Right atrium auricular region (tissue), 2 donors: ENCODE data around the gene ADGRG2. TPM values are rescaled to one million over a fixed set of nuclear protein-coding genes. Genes with fewer than 3 reads are reported as not detected.
"Not testable (repeated sequence)": the region's sequence is repeated elsewhere in the genome, so short reads cannot be mapped to it uniquely, and the experiment has no call there.

Source experiments
- DNase-seq: peaks from one replicate; pipeline ENCODE4 v3.0.0-alpha.2; 2019; ENCODE audit warnings: low spot score
- H3K27ac ChIP-seq, 2 donors: fragments of 200-600 bp; sonication (generic); 1 replicate in 1 of 2; 2 replicates in 1 of 2; pipeline ENCODE4 v1.5.1; 2016 to 2019
- H3K27me3 ChIP-seq, 2 donors: fragments of 200-600 bp; sonication (generic); one replicate each; pipeline versions ENCODE4 v1.5.1 to v1.6.0; 2017 to 2019
- H3K36me3 ChIP-seq: fragments of 200-600 bp; sonication (generic); one replicate; pipeline ENCODE4 v1.5.1; 2016
- H3K4me1 ChIP-seq, 2 donors: fragments of 200-600 bp; sonication (generic); one replicate each; pipeline versions ENCODE4 v1.5.1 to v1.6.0; 2017 to 2019
- H3K4me3 ChIP-seq, 2 donors: fragments of 200-600 bp; sonication (generic); 1 replicate in 1 of 2; 2 replicates in 1 of 2; pipeline ENCODE4 v1.5.1; 2017 to 2019; ENCODE audit warnings: mild to moderate bottlenecking in 1 of 2, moderate library complexity in 1 of 2
- H3K9me3 ChIP-seq, 2 donors: fragments of 200-600 bp; sonication (generic); one replicate each; pipeline ENCODE4 v1.5.1; 2019
- CTCF ChIP-seq, 2 donors: fragments of 200-600 bp; sonication (generic); IDR thresholded peaks; one replicate each; pipeline ENCODE4 v1.5.1; 2019; ENCODE audit warnings: antibody characterized with exemption in 2 of 2
- total RNA-seq, 2 donors: library from RNA; depleted of rRNA; stranded (reverse); fragments of >200 nt; gene quantifications; one replicate each; pipeline ENCODE4 v1.1.0, GENCODE V29; 2016

The ADGRG2 gene
- total RNA-seq, 2 donors from 2014 or later = 0.67 to 2.3 TPM

- TF ChIP-seq CTCF (IDR thresholded peaks at IDR 0.05) = no peak
- no peak for DNase-seq
- H3K36me3 ChIP-seq = no peaks in the 10 kb centered on the region
- no peaks in the 10 kb centered on the region for H3K27me3 ChIP-seq
- H3K4me1 ChIP-seq = no peaks in the 10 kb centered on the region
- no peak overlapping the region for H3K27ac ChIP-seq
- H3K9me3 ChIP-seq = no peaks in the 10 kb centered on the region
- H3K4me3 ChIP-seq = no peak overlapping the region
Observed at GRCh38 chrX:19075754-19076153, 46.5 kb downstream of the ADGRG2 start.

GRCh38 chrX:19072372-19072771 lies 49.9 kb downstream of the ADGRG2 start:
- DNase-seq = no peak
- no peaks in the 10 kb centered on the region for H3K36me3 ChIP-seq
- no peak for TF ChIP-seq CTCF (IDR thresholded peaks at IDR 0.05)
- no peaks in the 10 kb centered on the region for H3K4me1 ChIP-seq
- H3K4me3 ChIP-seq = no peak overlapping the region
- no peaks in the 10 kb centered on the region for H3K9me3 ChIP-seq
- no peaks in the 10 kb centered on the region for H3K27me3 ChIP-seq
- H3K27ac ChIP-seq = no peak overlapping the region

GRCh38 chrX:19070555-19070994 lies 51.7 kb downstream of the ADGRG2 start:
- Histone ChIP-seq H3K27ac (no peak overlapping the region), H3K36me3 (no peaks in the 10 kb centered on the region), H3K9me3 (no peaks in the 10 kb centered on the region), H3K4me1 (no peaks in the 10 kb centered on the region), H3K4me3 (no peak overlapping the region), H3K27me3 (no peaks in the 10 kb centered on the region)
- no peak for TF ChIP-seq CTCF (IDR thresholded peaks at IDR 0.05)
- no peak for DNase-seq

GRCh38 chrX:19066987-19067386 lies 55.3 kb downstream of the ADGRG2 start:
- H3K9me3 ChIP-seq, H3K27me3 ChIP-seq, H3K4me1 ChIP-seq, H3K4me3 ChIP-seq, H3K27ac ChIP-seq, DNase-seq, H3K36me3 ChIP-seq: not testable (repeated sequence)

- Histone ChIP-seq H3K9me3 (no peaks in the 10 kb centered on the region), H3K4me1 (no peaks in the 10 kb centered on the region), H3K27ac (no peak overlapping the region), H3K4me3 (no peak overlapping the region), H3K27me3 (no peaks in the 10 kb centered on the region), H3K36me3 (no peaks in the 10 kb centered on the region)
- TF ChIP-seq CTCF (IDR thresholded peaks at IDR 0.05) = no peak
- no peak for DNase-seq
Observed at GRCh38 chrX:19065535-19065934, 56.7 kb downstream of the ADGRG2 start.

- Histone ChIP-seq H3K36me3 (no peaks in the 10 kb centered on the region), H3K27ac (no peak overlapping the region), H3K4me1 (no peaks in the 10 kb centered on the region), H3K4me3 (no peak overlapping the region), H3K9me3 (no peaks in the 10 kb centered on the region), H3K27me3 (no peaks in the 10 kb centered on the region)
- no peak for TF ChIP-seq CTCF (IDR thresholded peaks at IDR 0.05)
- DNase-seq = no peak
Observed at GRCh38 chrX:19064175-19064574, 58.1 kb downstream of the ADGRG2 start.
